ENCODE measurements around the gene CCDC27.
"Not testable (repeated sequence)": the region's sequence is repeated elsewhere in the genome, so short reads cannot be mapped to it uniquely, and the experiment has no call there.

CCDC27 gene

DNA sequence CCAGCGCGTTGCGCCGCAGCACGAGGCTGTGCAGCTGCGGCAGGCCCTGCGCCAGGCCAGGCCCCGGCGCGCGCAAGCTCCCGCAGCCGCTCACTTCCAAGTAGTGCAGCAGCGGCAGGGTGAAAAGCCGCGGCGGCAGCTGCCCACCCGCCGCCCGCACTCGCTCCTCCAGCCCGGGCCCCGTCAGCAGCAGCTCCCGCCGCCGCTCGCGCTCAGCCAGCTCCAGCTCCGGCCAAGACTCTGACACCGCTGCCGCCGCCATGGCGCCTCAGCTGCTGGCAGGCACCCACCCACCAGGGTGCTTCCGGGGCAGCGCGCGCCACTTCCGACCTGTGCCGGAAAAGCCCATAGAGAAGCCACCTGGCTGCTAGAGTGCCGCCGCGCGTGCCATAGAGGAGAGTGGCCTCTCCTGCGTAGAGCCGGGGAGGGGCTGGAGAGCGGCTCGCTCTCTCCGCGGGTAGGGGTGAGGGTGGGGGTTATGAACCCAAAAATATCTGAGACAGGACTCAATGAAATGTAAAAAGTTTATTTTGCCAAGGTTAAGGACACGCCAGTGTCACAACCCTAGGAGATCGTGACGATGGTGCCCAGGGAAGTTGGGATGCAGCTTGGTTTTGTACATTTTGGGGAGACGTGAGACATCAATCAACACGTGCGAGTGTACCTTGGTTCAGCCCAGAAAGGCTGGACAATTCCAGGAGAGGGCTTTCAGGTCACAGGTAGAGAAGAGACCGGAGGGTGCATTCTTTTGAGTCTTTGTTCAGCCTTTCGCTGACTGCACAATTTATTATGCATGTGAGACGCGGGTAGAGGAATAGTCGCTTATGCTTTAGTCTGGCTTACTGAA is 44.2 kb downstream of the CCDC27 start, which contains the start of gene LRRC47:
Gene LRRC47, minus strand, starts transcription at position 284 of the 847 bp plus-strand sequence. Its CDS starts 22 bp downstream, at position 262.
- peak; percentile 54 to 97 (median 92) for DNase-seq

DNA sequence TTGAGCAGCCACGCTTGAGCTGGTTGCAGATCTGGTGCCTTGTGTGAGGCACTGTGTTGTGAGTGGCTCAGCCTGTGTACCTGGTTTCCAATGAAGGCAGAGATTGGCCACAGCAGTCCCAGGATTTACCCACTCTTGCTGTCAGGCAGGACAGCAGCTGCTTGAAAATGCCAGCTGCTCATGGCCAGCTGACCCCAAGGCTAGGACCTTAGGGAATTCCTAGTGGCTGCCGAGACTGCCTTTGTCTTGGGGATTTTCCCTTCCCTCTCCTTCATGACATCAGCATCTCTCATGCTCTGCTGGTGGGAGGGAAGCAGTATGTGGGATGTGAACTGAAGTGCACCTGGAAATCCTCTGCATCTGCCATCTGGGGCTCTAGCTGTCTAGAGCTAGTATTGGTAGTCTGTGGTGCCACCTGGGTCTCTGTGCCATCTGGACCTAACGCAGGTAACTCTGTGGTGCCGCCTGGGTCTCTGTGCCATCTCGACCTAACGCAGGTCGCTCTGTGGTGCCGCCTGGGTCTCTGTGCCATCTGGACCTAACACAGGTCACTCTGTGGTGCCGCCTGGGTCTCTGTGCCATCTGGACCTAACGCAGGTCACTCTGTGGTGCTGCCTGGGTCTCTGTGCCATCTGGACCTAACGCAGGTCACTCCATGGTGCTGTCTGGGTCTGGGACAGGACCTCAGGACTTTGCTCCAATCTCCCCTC is 47.9 kb downstream of the CCDC27 start:
- DNase-seq = no peak

- not testable (repeated sequence) for DNase-seq
These were observed 48.5 kb downstream of the CCDC27 start for GRCh38 chr1:3800795-3801194.

DNA sequence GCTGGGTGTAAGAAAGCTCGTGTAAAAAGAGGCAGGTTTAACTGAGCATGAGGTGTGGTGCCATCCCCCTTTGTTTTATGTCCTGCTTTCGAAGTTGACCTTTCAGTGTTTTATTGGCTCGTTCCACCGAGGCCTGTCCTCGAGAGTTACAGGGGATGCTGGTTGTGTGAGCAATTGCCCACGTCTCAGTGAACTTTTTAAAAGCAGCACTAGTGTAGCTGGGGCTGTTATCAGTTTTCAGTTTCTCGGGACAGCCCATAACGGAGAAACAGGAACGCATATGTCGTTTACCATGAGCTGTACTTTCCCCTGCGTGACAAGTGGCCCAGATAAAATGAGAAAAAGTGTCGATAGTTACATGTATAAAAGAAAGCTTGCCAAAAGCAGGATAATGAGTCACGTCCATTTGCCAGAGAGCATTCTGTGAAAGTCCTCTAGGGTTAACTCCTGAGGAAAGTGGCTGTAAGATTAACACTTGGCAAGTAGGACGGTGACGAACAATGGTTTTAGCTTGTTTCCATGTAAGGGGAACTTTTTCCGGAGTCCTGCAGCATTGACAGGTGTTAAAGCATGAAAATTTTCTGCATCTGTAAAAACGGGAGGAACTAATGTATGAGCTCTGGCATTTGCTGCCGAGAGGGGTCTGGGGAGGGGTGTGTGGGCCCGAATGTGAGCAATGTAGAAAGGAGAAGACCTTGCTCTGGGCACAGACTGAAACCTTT is 51.8 kb downstream of the CCDC27 start:
- no peak for DNase-seq

DNA sequence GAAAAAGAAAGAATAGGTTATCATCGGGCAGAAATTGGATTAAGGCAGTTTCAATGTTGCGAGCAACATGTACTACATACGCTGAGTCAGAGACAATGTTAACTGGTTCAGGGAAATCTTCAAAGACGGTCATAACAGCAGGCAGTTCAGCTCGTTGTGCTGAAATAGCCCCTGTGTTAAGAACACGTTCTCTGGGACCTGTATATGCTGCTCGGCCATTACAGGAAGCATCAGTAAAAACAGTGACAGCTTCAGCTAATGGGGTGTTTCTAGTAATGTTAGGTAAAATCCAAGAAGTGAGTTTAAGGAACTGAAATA is 52.3 kb downstream of the CCDC27 start:
- DNase-seq = not testable (repeated sequence)

GRCh38 chr1:3805038-3805437 is 52.8 kb downstream of the CCDC27 start:
- DNase-seq = no peak

- no peak for DNase-seq
These were observed 55.5 kb downstream of the CCDC27 start for GRCh38 chr1:3807769-3808168.

GRCh38 chr1:3809680-3810079 is 57.4 kb downstream of the CCDC27 start:
- DNase-seq = no peak

- not testable (repeated sequence) for DNase-seq
These were observed 58.0 kb downstream of the CCDC27 start for GRCh38 chr1:3810149-3810761.

DNA sequence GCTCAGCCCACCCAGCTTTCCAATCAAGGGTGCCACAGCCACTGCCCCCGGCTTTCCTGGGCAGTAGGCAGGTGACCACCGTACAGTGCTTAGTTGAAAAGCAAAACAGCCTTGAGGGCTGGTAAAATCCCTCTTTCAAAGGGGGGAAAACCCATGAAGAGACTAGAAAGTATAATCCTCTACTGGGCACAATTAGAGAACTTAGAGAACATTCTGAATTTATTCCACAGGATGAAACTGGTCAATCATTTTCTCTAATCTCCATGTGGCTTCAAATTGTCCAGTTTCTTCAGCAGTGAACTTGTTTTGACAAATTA is 59.3 kb downstream of the CCDC27 start:
- no peak for DNase-seq

GRCh38 chr1:3814065-3814464 is 61.8 kb downstream of the CCDC27 start:
- DNase-seq = no peak

- no peak for DNase-seq
These were observed 62.7 kb downstream of the CCDC27 start for GRCh38 chr1:3814771-3815561.

- DNase-seq = peak in 1 of 14 donors; percentile 75
These were observed 64.3 kb downstream of the CCDC27 start for GRCh38 chr1:3816331-3817137.

- no peak for DNase-seq
These were observed 65.0 kb downstream of the CCDC27 start for GRCh38 chr1:3817138-3817740.

DNA sequence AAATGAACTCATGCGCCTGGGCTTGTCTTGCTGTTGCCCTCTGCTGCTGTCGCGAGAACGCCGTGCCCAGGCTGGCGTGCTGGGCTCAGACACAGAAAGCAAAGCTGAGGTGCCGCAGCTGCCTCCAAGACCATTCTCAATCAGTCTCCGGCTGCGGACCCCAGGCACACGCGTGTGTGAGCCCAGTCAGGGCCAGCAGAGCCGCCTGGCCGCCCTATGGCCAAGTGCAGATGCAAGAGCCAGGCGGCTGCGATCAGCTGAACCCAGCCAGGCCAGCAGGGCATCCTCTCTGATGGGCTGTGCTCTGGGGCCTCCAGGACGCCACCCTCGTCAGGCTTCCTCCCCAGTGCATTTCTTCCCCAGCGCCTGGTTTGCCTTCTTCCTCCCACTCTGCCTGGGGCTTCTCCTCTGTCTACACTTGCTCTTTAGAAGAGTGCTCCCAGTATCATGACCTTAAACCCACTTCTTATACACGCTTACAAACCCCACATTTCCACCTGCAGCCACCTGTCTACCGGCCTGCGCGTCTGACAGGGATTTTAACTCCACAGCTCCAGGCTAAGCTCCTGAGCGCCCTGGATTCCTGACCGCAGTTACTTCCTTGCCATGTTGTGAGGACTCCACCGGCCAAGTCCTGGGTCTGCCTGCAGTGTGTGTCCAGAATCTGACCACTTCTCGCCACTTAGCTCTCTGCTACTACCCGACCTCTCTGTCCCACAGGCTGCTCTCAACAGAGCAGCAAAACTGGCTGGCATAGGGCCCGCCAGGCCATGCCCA is 65.8 kb downstream of the CCDC27 start:
- no peak for DNase-seq

DNA sequence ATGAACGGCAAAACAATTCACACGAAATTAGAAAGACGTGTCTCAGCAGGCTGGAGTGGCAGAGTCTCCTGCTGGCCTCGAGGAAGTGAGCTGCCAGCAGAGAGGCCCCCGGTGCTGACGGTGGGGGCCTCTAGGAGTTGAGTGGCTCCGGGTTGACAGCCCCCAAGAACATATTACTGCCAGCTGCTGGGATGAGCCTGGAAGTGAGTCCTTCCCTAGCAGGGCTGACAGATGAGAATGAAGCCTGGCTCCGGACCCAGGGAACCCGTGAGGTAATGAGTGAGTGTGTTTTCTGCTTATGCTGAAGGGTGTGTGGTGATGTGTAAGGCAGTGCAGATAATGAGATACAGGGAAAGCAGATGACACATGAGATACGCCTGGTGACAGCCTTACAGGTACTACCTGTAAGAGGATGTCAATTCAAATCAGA is 67.5 kb downstream of the CCDC27 start:
- no peak for DNase-seq

DNA sequence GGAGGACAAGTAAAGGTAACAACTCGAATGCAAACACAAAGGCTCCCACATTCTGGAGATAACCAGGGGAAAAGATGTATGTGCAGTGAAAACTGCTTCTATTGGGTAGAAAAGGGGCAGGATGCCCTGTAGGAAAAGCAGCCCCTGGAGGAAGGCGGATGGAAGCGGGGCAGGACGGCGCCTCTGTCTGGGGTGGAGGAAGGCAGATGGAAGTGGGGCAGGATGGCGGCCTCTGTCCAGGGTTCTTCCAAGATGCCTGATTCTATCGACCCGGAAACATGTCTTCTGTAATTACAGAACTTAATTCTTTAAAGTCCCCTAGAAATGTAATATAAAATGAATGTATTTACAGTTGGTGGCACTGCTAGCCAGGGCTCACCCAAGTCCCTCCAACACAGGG is 68.1 kb downstream of the CCDC27 start:
- no peak for DNase-seq

GRCh38 chr1:3821004-3821403 is 68.8 kb downstream of the CCDC27 start:
- peak in 4 of 14 donors; percentile 11 to 92 (median 18) for DNase-seq

Measured in C1 segment of cervical spinal cord (tissue), 14 donors.